GM18867 (cell line): ENCODE data around the gene EDEM3.
"Not testable (repeated sequence)": the region's sequence is repeated elsewhere in the genome, so short reads cannot be mapped to it uniquely, and the experiment has no call there.

ENCODE experiments used
- ATAC-seq: cut with Tn5 transposase; IDR thresholded peaks from one replicate; pipeline ENCODE4 v1.9.1; 2021; ENCODE audit warnings: mild to moderate bottlenecking, moderate library complexity; ENCODE audit not compliant: unreplicated experiment

Gene EDEM3

GRCh38 chr1:184680611-184681225 is 73.9 kb downstream of the EDEM3 start:
- not testable (repeated sequence) for ATAC-seq

- ATAC-seq: not testable (repeated sequence)
Observed at GRCh38 chr1:184679472-184679871, 75.2 kb downstream of the EDEM3 start.

GRCh38 chr1:184677344-184677743 is 77.3 kb downstream of the EDEM3 start:
- no peak for ATAC-seq

GRCh38 chr1:184673305-184673704 is 81.4 kb downstream of the EDEM3 start:
- no peak for ATAC-seq

GRCh38 chr1:184672013-184672726 is 82.5 kb downstream of the EDEM3 start:
- ATAC-seq: no peak

GRCh38 chr1:184669391-184669790 is 85.3 kb downstream of the EDEM3 start:
- no peak for ATAC-seq

- ATAC-seq: no peak
Observed at GRCh38 chr1:184665360-184665759, 89.3 kb downstream of the EDEM3 start.

GRCh38 chr1:184664661-184665060 is 90.0 kb downstream of the EDEM3 start:
- ATAC-seq: no peak

- peak; percentile 56 for ATAC-seq
Observed at GRCh38 chr1:184664042-184664660, 90.5 kb downstream of the EDEM3 start.

GRCh38 chr1:184661801-184662200 is 92.9 kb downstream of the EDEM3 start:
- no peak for ATAC-seq

GRCh38 chr1:184660462-184661191 is 94.0 kb downstream of the EDEM3 start:
- no peak for ATAC-seq

GRCh38 chr1:184658055-184658454 is 96.6 kb downstream of the EDEM3 start:
- ATAC-seq: no peak

- no peak for ATAC-seq
Observed at GRCh38 chr1:184656221-184656620, 98.4 kb downstream of the EDEM3 start.

- no peak for ATAC-seq
Observed at GRCh38 chr1:184655185-184655584, 99.5 kb downstream of the EDEM3 start.

GRCh38 chr1:184650177-184650866 is 104.3 kb downstream of the EDEM3 start:
- ATAC-seq: no peak

- peak; percentile 91 for ATAC-seq
Observed at GRCh38 chr1:184649451-184649888, 105.2 kb downstream of the EDEM3 start.

- ATAC-seq: no peak
Observed at GRCh38 chr1:184648856-184649201, 105.8 kb downstream of the EDEM3 start.

- ATAC-seq: peak; percentile 33
Observed at GRCh38 chr1:184648160-184648855, 106.3 kb downstream of the EDEM3 start.

GRCh38 chr1:184647471-184647870 is 107.2 kb downstream of the EDEM3 start:
- no peak for ATAC-seq

- no peak for ATAC-seq
Observed at GRCh38 chr1:184646824-184647223, 107.8 kb downstream of the EDEM3 start.
